Gastroesophageal sphincter (tissue), 4 donors: ENCODE measurements around the gene IFT122. TPM values are rescaled to one million over a fixed set of nuclear protein-coding genes. Genes with fewer than 3 reads are reported as not detected.

ENCODE experiments used
- ATAC-seq: fragments of 150-250 bp; one replicate; pipeline ENCODE4 v1.9.1; 2016; ENCODE audit warnings: mild to moderate bottlenecking, moderate library complexity
- H3K27ac ChIP-seq, 4 donors: fragments of 200-600 bp; sonication (generic) in 3 of 4; 1 replicate in 3 of 4; 2 replicates in 1 of 4; pipeline ENCODE4 v1.5.1; 2016 to 2019
- H3K27me3 ChIP-seq: fragments of 200-600 bp; sonication (generic); one replicate; pipeline ENCODE4 v1.5.1; 2019
- H3K36me3 ChIP-seq, 2 donors: fragments of 200-600 bp; sonication (generic); one replicate each; pipeline ENCODE4 v1.5.1; 2019; ENCODE audit warnings: control low read depth in 1 of 2
- H3K4me1 ChIP-seq, 3 donors: fragments of 200-600 bp; sonication (generic); 1 replicate in 2 of 3; 2 replicates in 1 of 3; pipeline ENCODE4 v1.5.1; 2016 to 2019; ENCODE audit warnings: control low read depth in 2 of 3
- H3K4me3 ChIP-seq, 2 donors: fragments of 200-600 bp; sonication (generic); one replicate each; pipeline ENCODE4 v1.5.1; 2019; ENCODE audit warnings: mild to moderate bottlenecking in 1 of 2, moderate library complexity in 1 of 2
- H3K9me3 ChIP-seq, 3 donors: fragments of 200-600 bp; sonication (generic); one replicate each; pipeline ENCODE4 v1.5.1; 2017 to 2019; ENCODE audit warnings: control low read depth in 2 of 3
- CTCF ChIP-seq, 4 experiments: fragments of 200-600 bp in 2 of 4; fragments of 450-650 bp in 2 of 4; sonication (generic) in 1 of 4; IDR thresholded peaks; one replicate each; pipeline ENCODE4 v1.5.1; 2017 to 2019; ENCODE audit warnings: antibody characterized with exemption in 4 of 4, mild to moderate bottlenecking in 2 of 4, moderate library complexity in 2 of 4
- EP300 ChIP-seq: sonication (generic); formaldehyde crosslinking; IDR thresholded peaks from one replicate; pipeline ENCODE4 v1.6.1; 2017; ENCODE audit warnings: antibody characterized with exemption, mild to moderate bottlenecking
- POLR2A ChIP-seq, 2 donors: fragments of 450-650 bp; IDR thresholded peaks; one replicate each; pipeline ENCODE4 v1.6.1; 2017; ENCODE audit warnings: antibody characterized with exemption in 2 of 2, mild to moderate bottlenecking in 2 of 2, moderate library complexity in 1 of 2
- POLR2AphosphoS5 ChIP-seq: sonication (generic); formaldehyde crosslinking; IDR thresholded peaks from one replicate; pipeline ENCODE4 v1.6.1; 2017; ENCODE audit warnings: antibody characterized with exemption
- WGBS, 2 donors: methylation state at CpG; one replicate each; pipeline ENCODE4 v1.1.5; 2018; ENCODE audit warnings: low coverage in 1 of 2; 5-methylcytosine and 5-hydroxymethylcytosine counted together
- total RNA-seq, 4 donors: library from RNA; depleted of rRNA; stranded (reverse); fragments of >200 nt; gene quantifications; one replicate each; pipeline ENCODE4 v1.1.0, GENCODE V29; 2016

IFT122 gene
- total RNA-seq, 4 donors from 2014 or later: 18.1 to 38.3 (median 26.8) TPM

- H3K4me3 ChIP-seq: no peak overlapping the region
- H3K27ac ChIP-seq: no peak overlapping the region
- no peaks in the 10 kb centered on the region for H3K9me3 ChIP-seq
- no peak for ATAC-seq
- 34 to 73% methylated on average over 3 of the region's 4 CpGs for WGBS, 2 donors
- H3K36me3 ChIP-seq: no peaks in the 10 kb centered on the region
- TF ChIP-seq CTCF (IDR thresholded peaks at IDR 0.05) (no peak), POLR2A (IDR thresholded peaks at IDR 0.05) (no peak), EP300 (no peak), POLR2AphosphoS5 (no peak)
- peaks cover 6% of the 10 kb centered on the region for H3K27me3 ChIP-seq
- H3K4me1 ChIP-seq: peaks cover 0 to 9% (median 0%) of the 10 kb centered on the region in 3 donors
Measured at GRCh38 chr3:129413687-129414506, 26.1 kb upstream of the IFT122 start.

- peaks cover 0 to 9% (median 0%) of the 10 kb centered on the region in 3 donors for H3K4me1 ChIP-seq
- no peaks in the 10 kb centered on the region for H3K36me3 ChIP-seq
- WGBS, 2 donors: 98 to 100% methylated on average over 2 to 3 of the region's 3 CpGs
- ATAC-seq: no peak
- no peaks in the 10 kb centered on the region for H3K9me3 ChIP-seq
- H3K27ac ChIP-seq: no peak overlapping the region
- H3K4me3 ChIP-seq: no peak overlapping the region
- H3K27me3 ChIP-seq: peaks cover 6% of the 10 kb centered on the region
- no peak for TF ChIP-seq EP300
- TF ChIP-seq POLR2AphosphoS5: no peak
- TF ChIP-seq POLR2A (IDR thresholded peaks at IDR 0.05): no peak
- TF ChIP-seq CTCF (IDR thresholded peaks at IDR 0.05): no peak
Measured at GRCh38 chr3:129415378-129415777, 24.6 kb upstream of the IFT122 start.

- ATAC-seq: no peak
Measured at GRCh38 chr3:129415830-129416229, 24.2 kb upstream of the IFT122 start.

GRCh38 chr3:129416415-129416814, 23.6 kb upstream of the IFT122 start:
- 93 to 100% methylated on average over 2 to 4 of the region's 4 CpGs for WGBS, 2 donors
- Histone ChIP-seq H3K27ac (no peak overlapping the region), H3K4me3 (no peak overlapping the region), H3K36me3 (no peaks in the 10 kb centered on the region), H3K27me3 (peaks cover 6% of the 10 kb centered on the region), H3K9me3 (no peaks in the 10 kb centered on the region), H3K4me1 (peaks cover 0 to 9% (median 0%) of the 10 kb centered on the region in 3 donors)
- no peak for ATAC-seq
- no peak for TF ChIP-seq EP300

More at GRCh38 chr3:129415830-129416229, 24.2 kb upstream of the IFT122 start:
- H3K27ac ChIP-seq: no peak overlapping the region
- H3K27me3 ChIP-seq: peaks cover 6% of the 10 kb centered on the region
- no peaks in the 10 kb centered on the region for H3K9me3 ChIP-seq
- H3K36me3 ChIP-seq: no peaks in the 10 kb centered on the region
- TF ChIP-seq CTCF (IDR thresholded peaks at IDR 0.05): no peak
- TF ChIP-seq EP300: no peak
- no peak for TF ChIP-seq POLR2AphosphoS5
- TF ChIP-seq POLR2A (IDR thresholded peaks at IDR 0.05): no peak
- H3K4me1 ChIP-seq: peaks cover 0 to 9% (median 0%) of the 10 kb centered on the region in 3 donors
- WGBS, 2 donors: 71 to 88% methylated on average over 3 to 5 of the region's 6 CpGs
- no peak overlapping the region for H3K4me3 ChIP-seq

GRCh38 chr3:129417326-129417725, 22.7 kb upstream of the IFT122 start:
- ATAC-seq: peak; percentile 75
- no peak overlapping the region for H3K4me3 ChIP-seq
- 0% methylated on average over 1 of the region's 1 CpG for WGBS, 2 donors
- H3K36me3 ChIP-seq: no peaks in the 10 kb centered on the region
- H3K27ac ChIP-seq: no peak overlapping the region
- H3K9me3 ChIP-seq: no peaks in the 10 kb centered on the region
- peaks cover 0 to 9% (median 0%) of the 10 kb centered on the region in 3 donors for H3K4me1 ChIP-seq
- TF ChIP-seq POLR2A (IDR thresholded peaks at IDR 0.05): no peak
- no peak for TF ChIP-seq EP300
- TF ChIP-seq CTCF (IDR thresholded peaks at IDR 0.05): no peak
- TF ChIP-seq POLR2AphosphoS5: no peak
- H3K27me3 ChIP-seq: peaks cover under 1% of the 10 kb centered on the region
